Coronary artery (tissue), 2 donors: ENCODE data around the gene NKX1-2.

Source experiments
- DNase-seq: peaks from one replicate; pipeline ENCODE4 v3.0.0-alpha.2; 2017; ENCODE audit warnings: low spot score
- H3K27ac ChIP-seq, 2 donors: fragments of 200-600 bp; sonication (generic); one replicate each; pipeline ENCODE4 v1.5.1; 2016 to 2019
- H3K4me3 ChIP-seq: fragments of 200-600 bp; sonication (generic); 2 replicates; pipeline ENCODE4 v1.5.1; 2016; ENCODE audit warnings: mild to moderate bottlenecking, moderate library complexity
- CTCF ChIP-seq: fragments of 200-600 bp; sonication (generic); IDR thresholded peaks from one replicate; pipeline ENCODE4 v1.5.1; 2019; ENCODE audit warnings: antibody characterized with exemption

NKX1-2 gene

GRCh38 chr10:124482876-124483275 lies 33.0 kb upstream of the NKX1-2 start:
- Histone ChIP-seq H3K4me3 (no peak overlapping the region), H3K27ac (no peak overlapping the region)
- no peak for DNase-seq
- TF ChIP-seq CTCF = no peak

DNA sequence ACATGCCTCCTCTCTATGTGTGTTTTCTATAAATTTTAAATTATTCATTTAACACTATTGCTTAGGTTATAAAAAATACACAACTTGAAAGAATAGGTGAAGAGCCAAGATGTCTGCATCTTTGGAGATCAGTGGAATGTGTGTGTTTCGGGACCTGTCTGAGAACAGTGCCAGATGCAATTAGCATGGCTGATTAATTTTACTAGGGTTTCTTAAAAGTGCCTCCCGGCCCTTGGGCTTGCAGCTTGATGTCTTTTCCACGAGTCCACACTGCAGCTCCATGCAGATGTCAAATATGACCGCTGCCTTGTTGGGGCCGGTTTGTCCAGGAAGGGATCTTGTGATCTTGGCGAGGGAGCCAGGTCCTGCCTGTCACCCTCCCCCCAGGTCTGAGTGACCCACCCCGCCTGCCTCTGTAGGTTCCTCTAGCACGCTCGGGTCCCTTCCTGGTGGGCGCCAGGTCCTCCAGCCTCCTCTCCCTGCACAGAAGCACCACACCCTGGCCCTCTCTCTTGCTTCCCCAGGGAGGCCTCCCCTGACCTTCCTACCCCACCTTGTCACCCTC lies 32.5 kb upstream of the NKX1-2 start:
- TF ChIP-seq CTCF = no peak
- H3K4me3 ChIP-seq = no peak overlapping the region
- H3K27ac ChIP-seq = no peak overlapping the region
- DNase-seq = no peak

- TF ChIP-seq CTCF = no peak
Observed at GRCh38 chr10:124481717-124482116, 31.9 kb upstream of the NKX1-2 start.

GRCh38 chr10:124480860-124481259 lies 31.0 kb upstream of the NKX1-2 start:
- no peak overlapping the region for H3K4me3 ChIP-seq
- TF ChIP-seq CTCF = no peak
- no peak for DNase-seq
- no peak overlapping the region for H3K27ac ChIP-seq

More at GRCh38 chr10:124481717-124482116, 31.9 kb upstream of the NKX1-2 start:
- Histone ChIP-seq H3K27ac (no peak overlapping the region), H3K4me3 (no peak overlapping the region)
- no peak for DNase-seq

GRCh38 chr10:124478515-124478914 lies 28.7 kb upstream of the NKX1-2 start:
- H3K4me3 ChIP-seq = no peak overlapping the region
- no peak for DNase-seq
- TF ChIP-seq CTCF = no peak
- H3K27ac ChIP-seq = no peak overlapping the region

GRCh38 chr10:124477614-124478363 lies 28.0 kb upstream of the NKX1-2 start:
- Histone ChIP-seq H3K27ac (no peak overlapping the region), H3K4me3 (no peak overlapping the region)
- no peak for DNase-seq
- TF ChIP-seq CTCF = no peak
